ENCODE results near the gene COL4A1.

GRCh38 chr13:110242615-110243014 lies 64.3 kb downstream of the COL4A1 start:
- TF ChIP-seq CTCF (IDR thresholded peaks at IDR 0.05) (no peak), POLR2A (IDR thresholded peaks at IDR 0.05) (no peak)

All from vagina (tissue), 2 donors.